LNCaP clone FGC (cell line): Measurements from ENCODE around the gene CRYGN.

Source experiments
- DNase-seq: peaks from one replicate; pipeline ENCODE4 v3.0.0-alpha.2; 2011; ENCODE audit warnings: low read depth
- H3K4me3 ChIP-seq: 2 replicates; pipeline ENCODE4 v1.5.1; 2011; ENCODE audit warnings: mild to moderate bottlenecking, low read depth, low read length, control low read depth
- CTCF ChIP-seq: IDR thresholded peaks from 2 replicates; pipeline ENCODE4 v1.5.1; 2012; ENCODE audit warnings: mild to moderate bottlenecking; ENCODE audit not compliant: control insufficient read depth, insufficient read depth; ENCODE audit errors: extremely low read depth

CRYGN gene

GRCh38 chr7:151411551-151411950 is 28.4 kb downstream of the CRYGN start:
- TF ChIP-seq CTCF = no peak
- DNase-seq = no peak
- no peak overlapping the region for H3K4me3 ChIP-seq

GRCh38 chr7:151410405-151411390 is 29.2 kb downstream of the CRYGN start:
- no peak for DNase-seq
- H3K4me3 ChIP-seq = no peak overlapping the region
- TF ChIP-seq CTCF = no peak

- TF ChIP-seq CTCF = no peak
- no peak for DNase-seq
- H3K4me3 ChIP-seq = no peak within 1 kb of the TSS
These were observed 30.1 kb downstream of the CRYGN start, which contains the start of gene WDR86 for GRCh38 chr7:151409667-151410404. Gene WDR86 (minus strand): TSS chr7:151410038. CDS start chr7:151409589, 449 bp downstream.

- DNase-seq = no peak
- no peak for TF ChIP-seq CTCF
- H3K4me3 ChIP-seq = no peak overlapping the region
These were observed 30.9 kb downstream of the CRYGN start for GRCh38 chr7:151408839-151409666.

GRCh38 chr7:151408498-151408838 is 31.5 kb downstream of the CRYGN start:
- DNase-seq = no peak
- TF ChIP-seq CTCF = no peak

GRCh38 chr7:151406886-151407583 is 32.9 kb downstream of the CRYGN start:
- TF ChIP-seq CTCF = no peak
- no peak overlapping the region for H3K4me3 ChIP-seq
- no peak for DNase-seq

More at GRCh38 chr7:151408498-151408838, 31.5 kb downstream of the CRYGN start:
- no peak overlapping the region for H3K4me3 ChIP-seq
